ENCODE measurements around the gene NNMT.

Gene NNMT

DNA sequence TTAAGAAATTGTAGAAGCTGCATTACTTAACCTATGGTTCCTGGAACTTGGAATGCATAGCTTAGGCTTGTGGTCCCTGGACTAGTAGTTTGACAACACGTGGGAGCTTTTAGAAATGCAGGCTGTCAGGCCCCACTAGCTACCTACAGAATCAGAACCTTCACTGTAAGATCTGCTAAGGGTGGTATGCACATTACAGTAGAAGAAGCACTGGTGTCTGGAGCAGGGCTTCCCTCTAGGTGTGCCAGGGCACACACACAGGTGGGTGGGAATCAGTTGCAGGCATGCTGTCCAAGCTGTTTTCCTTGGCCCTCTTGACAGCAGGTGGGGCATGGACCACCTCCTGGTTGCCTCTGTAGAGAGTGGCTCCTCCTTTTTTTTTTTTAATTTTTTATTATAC, 8.8 kb downstream of the NNMT start:
- H4K20me1 ChIP-seq: no peaks in the 10 kb centered on the region
- peaks cover 6% of the 10 kb centered on the region for H3K4me1 ChIP-seq
- H3K36me3 ChIP-seq: no peaks in the 10 kb centered on the region
- no peak overlapping the region for H3K9ac ChIP-seq
- H3K9me3 ChIP-seq: no peaks in the 10 kb centered on the region; the same call in 1 of the 2 replicates
- H3K4me3 ChIP-seq: no peak overlapping the region
- H3K27ac ChIP-seq: no peak overlapping the region
- TF ChIP-seq Cebpa-rat (IDR thresholded peaks at IDR 0.05): no peak
- H3K4me2 ChIP-seq: no peak overlapping the region
- H3K27me3 ChIP-seq: no peaks in the 10 kb centered on the region

DNA sequence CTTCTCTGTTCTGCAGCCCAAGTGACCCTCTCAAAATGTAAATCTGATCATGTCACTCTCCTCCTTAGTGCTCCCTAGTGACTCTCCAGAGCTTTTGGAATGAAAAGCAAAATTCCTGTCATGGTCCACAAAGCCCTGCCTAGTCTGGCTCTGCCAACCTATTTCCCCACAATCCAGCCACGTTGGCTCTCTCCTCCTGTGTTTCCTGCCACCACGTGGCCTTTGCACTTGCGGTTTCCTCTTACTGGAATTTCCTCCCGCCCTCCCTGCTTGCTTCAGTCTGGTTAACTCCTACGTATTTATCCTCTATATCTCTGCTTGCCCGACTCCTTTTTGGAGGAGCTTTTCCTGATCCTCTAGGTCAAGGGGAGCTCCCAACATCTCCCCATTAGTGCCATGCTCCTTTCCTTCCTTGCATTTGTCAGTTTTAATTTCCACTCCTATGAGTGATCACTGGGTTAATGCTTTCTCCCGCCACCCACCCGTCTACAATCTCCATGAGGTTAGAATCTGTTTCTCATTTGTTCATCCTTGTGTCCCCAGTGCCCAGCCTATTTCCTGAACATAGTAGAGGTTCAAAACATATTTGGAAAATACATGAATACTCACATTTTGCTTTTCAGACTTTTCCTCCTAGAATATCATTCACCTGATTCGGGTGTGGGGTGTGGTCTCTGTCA, 11.5 kb downstream of the NNMT start:
- Histone ChIP-seq H3K9ac (no peak overlapping the region), H3K27ac (no peak overlapping the region), H3K4me1 (peaks cover 6% of the 10 kb centered on the region), H3K4me3 (no peak overlapping the region), H3K9me3 (no peaks in the 10 kb centered on the region), H3K4me2 (peak overlapping the region; percentile 21; the same call in 1 of the 2 replicates), H3K27me3 (no peaks in the 10 kb centered on the region), H3K36me3 (no peaks in the 10 kb centered on the region), H4K20me1 (no peaks in the 10 kb centered on the region)
- TF ChIP-seq Cebpa-rat (IDR thresholded peaks at IDR 0.05): no peak

DNA sequence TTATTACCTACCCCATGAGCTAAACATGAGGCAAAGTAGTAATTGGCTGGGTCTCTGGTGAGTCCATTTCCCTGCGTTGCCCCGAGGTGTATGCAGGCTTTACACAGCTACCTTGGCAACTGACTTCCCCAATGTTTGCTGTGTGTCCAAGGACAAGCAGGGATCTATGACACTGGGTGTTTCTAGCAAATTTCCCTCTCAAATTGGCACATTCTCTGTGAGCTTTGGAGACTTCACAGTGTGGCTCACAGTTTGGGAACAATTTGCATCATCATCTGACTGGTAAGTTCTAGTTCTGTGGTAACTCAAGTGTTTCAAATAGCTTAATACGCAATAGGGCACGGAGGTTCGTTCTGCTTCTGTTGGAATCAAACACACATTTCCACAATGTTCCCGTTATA, 12.5 kb downstream of the NNMT start:
- H3K27ac ChIP-seq: no peak overlapping the region
- no peak overlapping the region for H3K4me3 ChIP-seq
- H3K36me3 ChIP-seq: no peaks in the 10 kb centered on the region
- H3K4me1 ChIP-seq: peaks cover 6% of the 10 kb centered on the region
- H4K20me1 ChIP-seq: no peaks in the 10 kb centered on the region
- no peaks in the 10 kb centered on the region for H3K27me3 ChIP-seq
- H3K9me3 ChIP-seq: no peaks in the 10 kb centered on the region
- H3K4me2 ChIP-seq: no peak overlapping the region
- no peak overlapping the region for H3K9ac ChIP-seq
- no peak for TF ChIP-seq Cebpa-rat (IDR thresholded peaks at IDR 0.05)

DNA sequence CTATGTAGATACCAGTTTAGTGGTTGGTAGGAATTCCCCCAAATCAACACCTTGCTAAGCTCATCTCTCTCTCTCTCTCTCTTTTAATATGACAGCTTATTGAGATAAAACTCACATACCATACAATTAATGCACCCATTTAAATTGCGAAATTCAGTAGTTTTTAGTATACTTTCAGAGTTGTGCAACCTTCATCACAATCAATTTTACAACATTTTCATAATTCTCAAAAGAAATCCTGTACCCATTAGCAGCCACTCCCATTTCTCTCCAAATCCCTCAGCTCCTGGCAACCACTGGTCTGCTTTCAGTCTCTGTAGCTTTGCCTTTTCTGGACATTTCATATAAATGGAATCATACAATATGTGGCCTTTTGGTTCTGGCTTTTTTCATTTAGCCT, 13.3 kb downstream of the NNMT start:
- no peak overlapping the region for H3K9ac ChIP-seq
- no peak for TF ChIP-seq Cebpa-rat (IDR thresholded peaks at IDR 0.05)
- H4K20me1 ChIP-seq: no peaks in the 10 kb centered on the region
- H3K4me3 ChIP-seq: no peak overlapping the region
- H3K4me1 ChIP-seq: peaks cover 6% of the 10 kb centered on the region
- no peak overlapping the region for H3K4me2 ChIP-seq
- H3K27ac ChIP-seq: no peak overlapping the region
- no peaks in the 10 kb centered on the region for H3K9me3 ChIP-seq
- no peaks in the 10 kb centered on the region for H3K36me3 ChIP-seq
- no peaks in the 10 kb centered on the region for H3K27me3 ChIP-seq

DNA sequence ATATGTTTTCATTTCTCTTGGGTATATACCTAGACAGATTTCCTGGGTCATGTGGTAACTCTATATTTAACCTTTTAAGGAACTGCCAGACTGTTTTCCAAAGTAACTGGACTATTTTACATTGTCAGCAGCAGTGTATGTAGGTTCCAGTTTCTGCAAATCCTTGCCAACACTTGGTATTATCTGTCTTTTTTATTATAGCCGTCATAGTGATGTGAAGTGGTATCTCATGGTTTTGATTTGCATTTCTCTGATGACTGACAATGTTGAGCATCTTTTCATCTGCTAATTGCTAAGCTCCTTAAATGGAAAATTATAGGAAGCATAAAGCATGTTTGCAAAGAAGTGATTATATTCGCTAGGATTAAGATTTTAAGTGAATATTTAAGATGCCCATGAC, 13.9 kb downstream of the NNMT start:
- Histone ChIP-seq H4K20me1 (no peaks in the 10 kb centered on the region), H3K36me3 (no peaks in the 10 kb centered on the region), H3K4me3 (no peak overlapping the region), H3K27me3 (no peaks in the 10 kb centered on the region), H3K9me3 (no peaks in the 10 kb centered on the region), H3K27ac (no peak overlapping the region), H3K9ac (no peak overlapping the region), H3K4me1 (peaks cover 6% of the 10 kb centered on the region), H3K4me2 (no peak overlapping the region)
- TF ChIP-seq Cebpa-rat (IDR thresholded peaks at IDR 0.05): no peak

DNA sequence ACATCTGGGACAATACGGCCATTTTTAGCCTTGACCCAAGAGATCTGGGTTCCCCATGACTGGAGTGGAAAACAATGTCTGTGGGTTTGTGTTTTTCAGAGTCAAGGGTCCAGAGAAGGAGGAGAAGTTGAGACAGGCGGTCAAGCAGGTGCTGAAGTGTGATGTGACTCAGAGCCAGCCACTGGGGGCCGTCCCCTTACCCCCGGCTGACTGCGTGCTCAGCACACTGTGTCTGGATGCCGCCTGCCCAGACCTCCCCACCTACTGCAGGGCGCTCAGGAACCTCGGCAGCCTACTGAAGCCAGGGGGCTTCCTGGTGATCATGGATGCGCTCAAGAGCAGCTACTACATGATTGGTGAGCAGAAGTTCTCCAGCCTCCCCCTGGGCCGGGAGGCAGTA, 15.7 kb downstream of the NNMT start:
- no peak for TF ChIP-seq Cebpa-rat (IDR thresholded peaks at IDR 0.05)
- Histone ChIP-seq H3K9ac (no peak overlapping the region), H3K9me3 (no peaks in the 10 kb centered on the region), H3K4me2 (no peak overlapping the region), H3K36me3 (no peaks in the 10 kb centered on the region), H3K4me1 (peaks cover 6% of the 10 kb centered on the region), H3K27ac (no peak overlapping the region), H4K20me1 (no peaks in the 10 kb centered on the region), H3K4me3 (no peak overlapping the region), H3K27me3 (no peaks in the 10 kb centered on the region)

DNA sequence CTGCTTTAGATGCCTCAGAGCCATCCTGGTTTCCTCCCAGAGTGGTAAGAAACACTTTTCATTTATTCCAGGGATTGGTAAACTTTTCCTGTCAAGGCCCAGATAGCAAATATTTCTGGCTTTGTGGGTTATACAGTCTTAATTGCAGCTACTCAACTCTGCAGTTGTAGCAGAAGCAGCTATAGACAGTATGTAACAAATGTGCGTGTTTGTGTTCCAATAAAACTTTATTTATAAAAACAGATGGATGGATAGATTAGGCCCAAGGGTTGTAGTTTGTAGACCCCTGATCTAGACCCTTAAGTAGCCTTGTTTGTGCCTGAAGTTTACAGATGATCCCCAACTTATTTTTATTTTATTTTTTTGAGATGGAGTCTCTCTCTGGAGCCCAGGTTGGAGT, 17.9 kb downstream of the NNMT start:
- Histone ChIP-seq H3K4me3 (no peak overlapping the region), H3K27ac (no peak overlapping the region), H3K27me3 (no peaks in the 10 kb centered on the region), H3K9ac (no peak overlapping the region), H3K4me1 (no peaks in the 10 kb centered on the region), H3K4me2 (no peak overlapping the region), H4K20me1 (no peaks in the 10 kb centered on the region), H3K9me3 (no peaks in the 10 kb centered on the region), H3K36me3 (no peaks in the 10 kb centered on the region)
- no peak for TF ChIP-seq Cebpa-rat (IDR thresholded peaks at IDR 0.05)

DNA sequence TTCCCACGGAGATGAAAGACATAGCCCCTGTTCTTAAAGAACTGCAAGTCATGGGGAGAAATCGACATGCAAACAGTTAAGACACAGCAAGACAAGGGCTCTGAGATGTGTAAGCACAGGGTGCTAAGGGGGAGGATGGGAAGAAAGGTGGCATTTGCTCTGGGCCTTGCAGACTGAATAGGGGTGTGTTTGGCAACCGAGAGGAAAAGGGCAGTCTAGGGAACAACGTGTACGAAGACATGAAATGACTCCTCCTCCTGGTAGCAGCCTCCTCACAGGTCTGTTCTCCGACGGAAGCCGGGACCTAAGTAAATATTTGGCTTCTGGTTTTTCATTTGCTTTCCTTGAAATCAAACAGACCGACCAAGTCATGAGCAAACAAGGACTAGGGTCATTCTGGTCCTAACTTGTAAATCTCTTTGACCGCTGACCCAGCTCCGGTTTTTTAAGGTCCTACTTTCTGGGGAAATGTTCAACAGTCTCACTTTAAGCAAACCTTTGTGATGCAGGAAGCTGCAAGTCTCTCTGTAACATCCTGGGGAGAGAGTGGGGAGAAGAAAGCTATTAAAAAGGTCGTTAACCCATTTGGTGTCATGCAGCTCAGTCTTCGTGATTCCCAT, 19.7 kb downstream of the NNMT start:
- TF ChIP-seq Cebpa-rat (IDR thresholded peaks at IDR 0.05): no peak
- no peak overlapping the region for H3K4me3 ChIP-seq
- no peaks in the 10 kb centered on the region for H3K9me3 ChIP-seq
- H3K4me1 ChIP-seq: no peaks in the 10 kb centered on the region
- H3K27ac ChIP-seq: no peak overlapping the region
- H3K36me3 ChIP-seq: no peaks in the 10 kb centered on the region
- no peak overlapping the region for H3K4me2 ChIP-seq
- H4K20me1 ChIP-seq: no peaks in the 10 kb centered on the region
- no peaks in the 10 kb centered on the region for H3K27me3 ChIP-seq
- no peak overlapping the region for H3K9ac ChIP-seq

DNA sequence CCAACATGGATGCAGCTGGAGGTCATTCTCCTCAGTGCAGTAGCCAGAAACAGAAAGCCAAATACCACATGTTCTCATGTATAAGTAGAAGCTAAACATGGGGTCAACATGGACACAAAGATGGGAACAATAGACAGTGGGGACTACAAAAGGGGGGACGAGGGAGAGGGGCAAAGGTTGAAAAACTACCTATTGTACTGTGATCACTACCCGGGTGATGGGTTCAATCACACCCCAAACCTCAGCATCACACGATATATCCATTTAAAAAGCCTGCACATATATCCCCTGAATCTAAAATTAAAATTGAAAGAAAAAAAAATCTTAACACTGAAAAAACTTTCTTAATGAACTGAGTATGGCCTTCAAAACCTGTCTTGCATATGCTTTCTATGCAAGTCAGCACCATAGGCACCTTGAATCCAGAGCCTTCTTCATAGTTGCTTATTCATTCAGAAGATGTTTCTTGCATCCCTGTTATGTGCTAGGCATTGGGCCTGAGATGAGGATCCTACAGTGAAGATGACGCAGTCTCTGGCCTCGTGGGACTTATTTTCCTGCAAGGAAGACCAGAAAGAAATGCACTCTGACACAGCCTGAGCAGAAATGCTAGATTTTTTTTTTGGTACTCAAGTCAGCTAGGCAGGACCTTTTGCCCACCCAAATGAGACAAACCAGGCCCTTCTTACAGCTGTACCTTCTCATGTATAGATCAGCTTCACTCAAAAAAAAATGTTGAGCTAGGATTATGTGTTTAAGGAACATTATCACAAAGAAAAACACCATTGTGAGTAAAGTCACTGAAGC, 21.0 kb downstream of the NNMT start:
- H3K9me3 ChIP-seq: no peaks in the 10 kb centered on the region
- H3K4me2 ChIP-seq: no peak overlapping the region
- no peak for TF ChIP-seq Cebpa-rat (IDR thresholded peaks at IDR 0.05)
- no peaks in the 10 kb centered on the region for H3K4me1 ChIP-seq
- H3K27me3 ChIP-seq: no peaks in the 10 kb centered on the region
- H4K20me1 ChIP-seq: no peaks in the 10 kb centered on the region
- H3K9ac ChIP-seq: no peak overlapping the region
- no peak overlapping the region for H3K4me3 ChIP-seq
- no peaks in the 10 kb centered on the region for H3K36me3 ChIP-seq
- H3K27ac ChIP-seq: no peak overlapping the region

DNA sequence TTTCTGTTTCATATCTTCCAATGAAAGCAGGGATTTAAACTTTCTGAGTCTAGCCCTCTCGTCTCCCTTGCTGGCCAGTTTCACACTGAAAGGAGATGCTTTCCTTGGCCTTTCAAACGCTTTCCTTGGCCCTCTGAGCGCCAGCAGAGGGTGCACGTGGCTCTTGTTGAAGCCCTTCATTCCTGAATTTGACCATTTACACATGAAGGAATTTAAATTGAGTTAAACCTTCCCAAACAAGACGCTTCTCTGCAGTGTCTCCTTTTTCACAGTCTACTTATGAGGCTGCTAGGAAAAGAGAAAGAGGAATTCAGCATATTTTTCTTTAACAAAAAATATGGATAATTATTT, 21.6 kb downstream of the NNMT start:
- Histone ChIP-seq H3K4me1 (no peaks in the 10 kb centered on the region), H3K27me3 (no peaks in the 10 kb centered on the region), H4K20me1 (no peaks in the 10 kb centered on the region), H3K9me3 (no peaks in the 10 kb centered on the region), H3K4me3 (no peak overlapping the region), H3K4me2 (no peak overlapping the region), H3K27ac (no peak overlapping the region), H3K9ac (no peak overlapping the region), H3K36me3 (no peaks in the 10 kb centered on the region)
- TF ChIP-seq Cebpa-rat (IDR thresholded peaks at IDR 0.05): no peak

Measured in BLaER1 (cell line).